ENCODE data around the gene BCKDHA. TPM values are rescaled to one million over a fixed set of nuclear protein-coding genes. Genes with fewer than 3 reads are reported as not detected.

Gene BCKDHA
- total RNA-seq, 1 donor from 2014 or later: 16.3 TPM

- no peak for DNase-seq (ENCODE audit: low spot score, unreplicated experiment)
- TF ChIP-seq CTCF (IDR thresholded peaks at IDR 0.05; ENCODE audit: unreplicated experiment): no peak
- Mint-ChIP-seq H3K9me3 (ENCODE audit: low read depth) (no peaks in the 10 kb centered on the region), H3K27me3 (peaks cover 3% of the 10 kb centered on the region), H3K4me1 (ENCODE audit: low read depth) (no peaks in the 10 kb centered on the region), H3K4me3 (ENCODE audit: low read depth) (no peak overlapping the region), H3K36me3 (ENCODE audit: insufficient read depth) (peaks cover 5% of the 10 kb centered on the region), H3K27ac (no peak overlapping the region)
Observed at GRCh38 chr19:41436674-41436951, 39.0 kb downstream of the BCKDHA start.

- no peak for DNase-seq (ENCODE audit: low spot score, unreplicated experiment)
- Mint-ChIP-seq H3K36me3 (ENCODE audit: insufficient read depth) (peaks cover 2% of the 10 kb centered on the region), H3K4me3 (ENCODE audit: low read depth) (peak overlapping the region; percentile 46), H3K9me3 (ENCODE audit: low read depth) (no peaks in the 10 kb centered on the region), H3K4me1 (ENCODE audit: low read depth) (no peaks in the 10 kb centered on the region), H3K27me3 (peaks cover 4% of the 10 kb centered on the region), H3K27ac (no peak overlapping the region)
- no peak for TF ChIP-seq CTCF (IDR thresholded peaks at IDR 0.05; ENCODE audit: unreplicated experiment)
Observed at GRCh38 chr19:41437944-41438574, 40.4 kb downstream of the BCKDHA start.

GRCh38 chr19:41439441-41440222 lies 42.0 kb downstream of the BCKDHA start, which contains the start of gene DMAC2:
DMAC2 (minus strand) TSS chr19:41439912; CDS start chr19:41439899, 13 bp downstream.
- peak; percentile 53 for TF ChIP-seq CTCF (IDR thresholded peaks at IDR 0.05; ENCODE audit: unreplicated experiment)
- Mint-ChIP-seq H3K4me3 (ENCODE audit: low read depth) (peak within 1 kb of the TSS; percentile 37), H3K4me1 (ENCODE audit: low read depth) (no peaks in the 10 kb centered on the region), H3K9me3 (ENCODE audit: low read depth) (no peaks in the 10 kb centered on the region), H3K27me3 (peaks cover 18% of the 10 kb centered on the region), H3K27ac (no peak within 1 kb of the TSS), H3K36me3 (ENCODE audit: insufficient read depth) (peaks cover 2% of the 10 kb centered on the region)
- DNase-seq (ENCODE audit: low spot score, unreplicated experiment): peak; percentile 78

- Mint-ChIP-seq H3K27ac (no peak overlapping the region), H3K4me3 (ENCODE audit: low read depth) (no peak overlapping the region), H3K4me1 (ENCODE audit: low read depth) (no peaks in the 10 kb centered on the region), H3K36me3 (ENCODE audit: insufficient read depth) (peaks cover 2% of the 10 kb centered on the region), H3K27me3 (peaks cover 21% of the 10 kb centered on the region), H3K9me3 (ENCODE audit: low read depth) (no peaks in the 10 kb centered on the region)
- DNase-seq (ENCODE audit: low spot score, unreplicated experiment): no peak
- TF ChIP-seq CTCF (IDR thresholded peaks at IDR 0.05; ENCODE audit: unreplicated experiment): no peak
Observed at GRCh38 chr19:41441321-41441945, 43.8 kb downstream of the BCKDHA start.

GRCh38 chr19:41442473-41443355 lies 45.1 kb downstream of the BCKDHA start, which contains the start of gene ERICH4:
ERICH4 (plus strand) TSS chr19:41443156; CDS start chr19:41443170, 14 bp downstream.
- Mint-ChIP-seq H3K4me3 (ENCODE audit: low read depth) (no peak within 1 kb of the TSS), H3K4me1 (ENCODE audit: low read depth) (no peaks in the 10 kb centered on the region), H3K36me3 (ENCODE audit: insufficient read depth) (peaks cover under 1% of the 10 kb centered on the region), H3K9me3 (ENCODE audit: low read depth) (no peaks in the 10 kb centered on the region), H3K27me3 (peaks cover 29% of the 10 kb centered on the region), H3K27ac (no peak within 1 kb of the TSS)
- TF ChIP-seq CTCF (IDR thresholded peaks at IDR 0.05; ENCODE audit: unreplicated experiment): no peak
- no peak for DNase-seq (ENCODE audit: low spot score, unreplicated experiment)

All from progenitor cell of endocrine pancreas (in vitro differentiated cells).